ENCODE measurements around the gene ACY1. TPM values are rescaled to one million over a fixed set of nuclear protein-coding genes. Genes with fewer than 3 reads are reported as not detected.

Gene ACY1
- total RNA-seq, 2 experiments from 2014 or later, result 3.3 to 4.0 TPM

DNA sequence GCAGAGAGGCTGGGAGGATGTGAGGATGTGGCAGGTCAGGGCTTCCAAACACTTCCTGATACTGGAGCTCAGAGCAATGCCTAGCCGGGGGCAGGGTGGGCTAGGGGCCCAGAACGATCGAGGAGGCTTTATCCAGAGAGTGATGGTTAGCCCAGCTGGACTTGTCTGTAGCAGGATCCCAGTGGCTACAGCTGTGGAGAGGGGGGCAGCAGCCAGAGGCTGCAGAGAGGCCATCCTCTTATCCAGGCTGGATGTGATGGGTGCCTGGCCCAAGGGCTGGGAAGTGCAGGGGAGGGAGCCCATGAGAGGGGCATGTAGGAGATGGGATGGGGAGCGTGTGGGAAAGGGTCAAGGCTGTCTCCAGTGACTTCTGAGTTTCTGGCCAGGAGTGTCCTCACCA is 36.5 kb upstream of the ACY1 start:
- ChIA-PET CTCF (ENCODE audit: unreplicated experiment) (interaction anchor here (0.8 kb wide), 1 partner anchor 19 kb away, joined by 3 read pairs; no protein-coding TSS in a partner anchor), POLR2A (no interaction called here)
- Histone ChIP-seq H3K36me3 (ENCODE audit: insufficient read depth, low read length) (no peaks in the 10 kb centered on the region), H3K9me3 (ENCODE audit: low read length) (no peaks in the 10 kb centered on the region), H3K4me3 (ENCODE audit: low read depth, low read length, poor library complexity, severe bottlenecking) (no peak overlapping the region), H4K20me1 (ENCODE audit: insufficient read depth, low read length) (no peaks in the 10 kb centered on the region), H3K4me2 (ENCODE audit: low read length) (no peak overlapping the region), H3K4me1 (ENCODE audit: insufficient read depth, low read length, poor library complexity, severe bottlenecking) (peaks cover 11% of the 10 kb centered on the region), H3K27ac (ENCODE audit: low read depth, low read length, poor library complexity, severe bottlenecking) (no peak overlapping the region), H2AFZ (ENCODE audit: low read length) (no peak overlapping the region), H3K79me2 (ENCODE audit: insufficient read depth, low read depth, low read length) (no peaks in the 10 kb centered on the region), H3K9me2 (ENCODE audit: insufficient read depth, low read length) (no peaks in the 10 kb centered on the region)
- intact Hi-C loops (cut with micrococcal nuclease; ENCODE audit: unreplicated experiment), result no loop called here
- TF ChIP-seq CTCF (conservative IDR thresholded peaks at IDR 0.05; ENCODE audit: low read length), result no peak
- no peak for TF ChIP-seq EZH2phosphoT487 (IDR thresholded peaks at IDR 0.05; ENCODE audit: borderline replicate concordance, low read depth, low read length)
- BruUV-seq (replicated peaks), result no TSS peak
- no peak for DNase-seq (ENCODE audit: low spot score)

GRCh38 chr3:51947215-51947900 is 36.0 kb upstream of the ACY1 start:
- Histone ChIP-seq H3K4me1 (ENCODE audit: insufficient read depth, low read length, poor library complexity, severe bottlenecking) (peaks cover 10% of the 10 kb centered on the region), H3K79me2 (ENCODE audit: insufficient read depth, low read depth, low read length) (no peaks in the 10 kb centered on the region), H3K36me3 (ENCODE audit: insufficient read depth, low read length) (no peaks in the 10 kb centered on the region), H3K27ac (ENCODE audit: low read depth, low read length, poor library complexity, severe bottlenecking) (no peak overlapping the region), H3K4me3 (ENCODE audit: low read depth, low read length, poor library complexity, severe bottlenecking) (no peak overlapping the region), H4K20me1 (ENCODE audit: insufficient read depth, low read length) (no peaks in the 10 kb centered on the region), H2AFZ (ENCODE audit: low read length) (no peak overlapping the region), H3K9me3 (ENCODE audit: low read length) (no peaks in the 10 kb centered on the region), H3K4me2 (ENCODE audit: low read length) (no peak overlapping the region), H3K9me2 (ENCODE audit: insufficient read depth, low read length) (no peaks in the 10 kb centered on the region)
- POLR2A ChIA-PET, result no interaction called here
- DNase-seq (ENCODE audit: low spot score), result no peak
- TF ChIP-seq EZH2phosphoT487 (IDR thresholded peaks at IDR 0.05; ENCODE audit: borderline replicate concordance, low read depth, low read length) (no peak), CTCF (conservative IDR thresholded peaks at IDR 0.05; ENCODE audit: low read length) (no peak)
- CTCF ChIA-PET (ENCODE audit: unreplicated experiment), result interaction anchor here (0.8 kb wide), 1 partner anchor 18 kb away, joined by 3 read pairs; no protein-coding TSS in a partner anchor
- BruUV-seq (replicated peaks), result no TSS peak
- intact Hi-C loops (cut with micrococcal nuclease; ENCODE audit: unreplicated experiment), result no loop called here

GRCh38 chr3:51948016-51948580 is 35.2 kb upstream of the ACY1 start:
- no peaks in the 10 kb centered on the region for H4K20me1 ChIP-seq (ENCODE audit: insufficient read depth, low read length)
- TF ChIP-seq EZH2phosphoT487 (IDR thresholded peaks at IDR 0.05; ENCODE audit: borderline replicate concordance, low read depth, low read length) (no peak), CTCF (conservative IDR thresholded peaks at IDR 0.05; ENCODE audit: low read length) (no peak)
- H2AFZ ChIP-seq (ENCODE audit: low read length), result no peak overlapping the region
- H3K27ac ChIP-seq (ENCODE audit: low read depth, low read length, poor library complexity, severe bottlenecking), result no peak overlapping the region
- CTCF ChIA-PET (ENCODE audit: unreplicated experiment), result no interaction called here
- H3K9me2 ChIP-seq (ENCODE audit: insufficient read depth, low read length), result no peaks in the 10 kb centered on the region
- POLR2A ChIA-PET, result no interaction called here
- H3K4me2 ChIP-seq (ENCODE audit: low read length), result no peak overlapping the region
- H3K9me3 ChIP-seq (ENCODE audit: low read length), result no peaks in the 10 kb centered on the region
- H3K4me3 ChIP-seq (ENCODE audit: low read depth, low read length, poor library complexity, severe bottlenecking), result no peak overlapping the region
- H3K36me3 ChIP-seq (ENCODE audit: insufficient read depth, low read length), result no peaks in the 10 kb centered on the region
- H3K4me1 ChIP-seq (ENCODE audit: insufficient read depth, low read length, poor library complexity, severe bottlenecking), result peaks cover 2% of the 10 kb centered on the region
- DNase-seq (ENCODE audit: low spot score), result no peak
- H3K79me2 ChIP-seq (ENCODE audit: insufficient read depth, low read depth, low read length), result no peaks in the 10 kb centered on the region
- no TSS peak for BruUV-seq (replicated peaks)
- intact Hi-C loops (cut with micrococcal nuclease; ENCODE audit: unreplicated experiment), result no loop called here

Data from OCI-LY7 (cell line).